ENCODE measurements around the gene TENM4.

Gene TENM4

GRCh38 chr11:79374727-79375126 lies 66.1 kb downstream of the TENM4 start (continued):
- TF ChIP-seq ZBTB26 (tag by site-specific recombination; optimal IDR thresholded peaks at IDR 0.05): no peak

- Histone ChIP-seq H3K27ac (ENCODE audit: extremely low read depth, low read depth, low read length) (no peak overlapping the region), H3K36me3 (ENCODE audit: control insufficient read depth in 2 of 2, insufficient read depth in 1 of 2, low read length in 2 of 2) (no peaks in the 10 kb centered on the region), H3K9me3 (ENCODE audit: control insufficient read depth, insufficient read depth, low read depth, low read length) (no peaks in the 10 kb centered on the region), H3K4me1 (ENCODE audit: control insufficient read depth, insufficient read depth, low read length) (no peaks in the 10 kb centered on the region), H3K4me3 (ENCODE audit: low read depth, low read length) (no peak overlapping the region)
- TF ChIP-seq WT1 (tag by site-specific recombination; IDR thresholded peaks at IDR 0.05) (no peak), ZNF184 (tag by site-specific recombination; IDR thresholded peaks at IDR 0.05) (no peak), MEIS1 (CRISPR knock-in tag; IDR thresholded peaks at IDR 0.05; ENCODE audit: borderline replicate concordance) (no peak), ZBTB48 (tag by site-specific recombination; IDR thresholded peaks at IDR 0.05) (no peak), SP3 (tag by site-specific recombination; IDR thresholded peaks at IDR 0.05) (no peak)
- ChIA-PET POLR2A (no interaction called here), CTCF (no interaction called here)
These were observed 69.1 kb downstream of the TENM4 start for GRCh38 chr11:79371724-79372123.

- Histone ChIP-seq H3K4me3 (ENCODE audit: low read depth, low read length) (no peak overlapping the region), H3K27ac (ENCODE audit: extremely low read depth, low read depth, low read length) (no peak overlapping the region), H3K4me1 (ENCODE audit: control insufficient read depth, insufficient read depth, low read length) (no peaks in the 10 kb centered on the region), H3K9me3 (ENCODE audit: control insufficient read depth, insufficient read depth, low read depth, low read length) (no peaks in the 10 kb centered on the region), H3K36me3 (ENCODE audit: control insufficient read depth in 2 of 2, insufficient read depth in 1 of 2, low read length in 2 of 2) (no peaks in the 10 kb centered on the region)
- TF ChIP-seq ZNF354C (tag by site-specific recombination; IDR thresholded peaks at IDR 0.05; ENCODE audit: borderline replicate concordance, low read depth) (no peak), YY1 (tag by site-specific recombination; IDR thresholded peaks at IDR 0.05) (no peak), ZNF311 (tag by site-specific recombination; IDR thresholded peaks at IDR 0.05; ENCODE audit: borderline replicate concordance) (no peak), PRDM1 (tag by site-specific recombination; IDR thresholded peaks at IDR 0.05) (no peak)
- ChIA-PET CTCF (no interaction called here), POLR2A (no interaction called here)
These were observed 69.7 kb downstream of the TENM4 start for GRCh38 chr11:79371152-79371551.

- no peak overlapping the region for H3K4me3 ChIP-seq (ENCODE audit: low read depth, low read length)
- no peaks in the 10 kb centered on the region for H3K36me3 ChIP-seq (ENCODE audit: control insufficient read depth in 2 of 2, insufficient read depth in 1 of 2, low read length in 2 of 2)
- H3K4me1 ChIP-seq (ENCODE audit: control insufficient read depth, insufficient read depth, low read length): no peaks in the 10 kb centered on the region
- H3K27ac ChIP-seq (ENCODE audit: extremely low read depth, low read depth, low read length): no peak overlapping the region
- no peak for TF ChIP-seq ZNF362 (tag by site-specific recombination; IDR thresholded peaks at IDR 0.05)
- no peak for TF ChIP-seq PRDM4 (tag by site-specific recombination; IDR thresholded peaks at IDR 0.05)
- no peak for TF ChIP-seq ZNF596 (tag by site-specific recombination; IDR thresholded peaks at IDR 0.05)
- TF ChIP-seq ZNF510 (tag by site-specific recombination; IDR thresholded peaks at IDR 0.05; ENCODE audit: insufficient replicate concordance): no peak
- TF ChIP-seq ZNF701 (tag by site-specific recombination; IDR thresholded peaks at IDR 0.05): no peak
- no peak for TF ChIP-seq PATZ1 (tag by site-specific recombination; IDR thresholded peaks at IDR 0.05)
- no peak for TF ChIP-seq ZNF707 (tag by site-specific recombination; IDR thresholded peaks at IDR 0.05)
- TF ChIP-seq ZNF18 (tag by site-specific recombination; IDR thresholded peaks at IDR 0.05): no peak
- ChIA-PET POLR2A (no interaction called here), CTCF (interaction anchor here (0.6 kb wide), 1 partner anchor 67 kb away, joined by 3 read pairs; no protein-coding TSS in a partner anchor)
- H3K9me3 ChIP-seq (ENCODE audit: control insufficient read depth, insufficient read depth, low read depth, low read length): no peaks in the 10 kb centered on the region
These were observed 71.8 kb downstream of the TENM4 start for GRCh38 chr11:79369055-79369454.
